Mucosa of rectum (tissue), 2 donors: Measurements from ENCODE around the gene SLC16A13.

ENCODE experiments used
- H3K27ac ChIP-seq, 2 donors: one replicate each; pipeline ENCODE4 v1.7.0; 2013; ENCODE audit warnings: inconsistent platforms in 2 of 2, low read depth in 2 of 2, low read length in 2 of 2
- H3K27me3 ChIP-seq, 2 donors: one replicate each; pipeline ENCODE4 v1.7.0; 2013; ENCODE audit warnings: low read length in 2 of 2; ENCODE audit not compliant: control insufficient read depth in 2 of 2, insufficient read depth in 2 of 2
- H3K36me3 ChIP-seq, 2 donors: one replicate each; pipeline ENCODE4 v1.7.0; 2013; ENCODE audit warnings: low read length in 2 of 2; ENCODE audit not compliant: control insufficient read depth in 2 of 2, insufficient read depth in 2 of 2
- H3K4me1 ChIP-seq, 2 donors: one replicate each; pipeline ENCODE4 v1.7.0; 2013; ENCODE audit warnings: low read length in 2 of 2, mild to moderate bottlenecking in 1 of 2; ENCODE audit not compliant: control insufficient read depth in 2 of 2, insufficient read depth in 2 of 2
- H3K4me3 ChIP-seq, 2 donors: one replicate each; pipeline ENCODE4 v1.7.0; 2013; ENCODE audit warnings: low read length in 2 of 2
- H3K9ac ChIP-seq, 2 donors: one replicate each; pipeline ENCODE4 v1.7.0; 2013; ENCODE audit warnings: low read length in 2 of 2, low read depth in 1 of 2, mild to moderate bottlenecking in 1 of 2
- H3K9me3 ChIP-seq, 2 donors: one replicate each; pipeline ENCODE4 v1.7.0; 2013; ENCODE audit warnings: low read length in 2 of 2; ENCODE audit not compliant: control insufficient read depth in 2 of 2
- donor health status: healthy.
- donor health status: Normal muscosa, but diverticular disease.

SLC16A13 gene

GRCh38 chr17:7019839-7020519 is 15.8 kb upstream of the SLC16A13 start:
- H3K9ac ChIP-seq = peak overlapping the region; percentile 72 to 74
- H3K9me3 ChIP-seq = no peaks in the 10 kb centered on the region
- peaks cover 0 to 3% of the 10 kb centered on the region in 2 donors for H3K36me3 ChIP-seq
- H3K4me3 ChIP-seq = peak overlapping the region; percentile 68 to 70
- H3K4me1 ChIP-seq = peaks cover 28 to 35% of the 10 kb centered on the region in 2 donors
- no peaks in the 10 kb centered on the region for H3K27me3 ChIP-seq
- H3K27ac ChIP-seq = peak overlapping the region; percentile 67 to 80

GRCh38 chr17:7020894-7021664 is 14.7 kb upstream of the SLC16A13 start:
- Histone ChIP-seq H3K9me3 (no peaks in the 10 kb centered on the region), H3K4me1 (peaks cover 19 to 27% of the 10 kb centered on the region in 2 donors), H3K4me3 (no peak overlapping the region), H3K9ac (peak overlapping the region; percentile 58 to 63), H3K27me3 (no peaks in the 10 kb centered on the region), H3K36me3 (peaks cover 0 to 3% of the 10 kb centered on the region in 2 donors), H3K27ac (peak overlapping the region in 1 of 2 donors; percentile 80)

- Histone ChIP-seq H3K27me3 (no peaks in the 10 kb centered on the region), H3K9me3 (no peaks in the 10 kb centered on the region), H3K4me1 (peaks cover 17 to 25% of the 10 kb centered on the region in 2 donors), H3K4me3 (peak overlapping the region; percentile 32 to 54), H3K27ac (peak overlapping the region; percentile 40 to 79), H3K36me3 (no peaks in the 10 kb centered on the region), H3K9ac (peak overlapping the region; percentile 58 to 63)
Observed at GRCh38 chr17:7021993-7022778, 13.6 kb upstream of the SLC16A13 start.

GRCh38 chr17:7022781-7023571 is 12.8 kb upstream of the SLC16A13 start, which contains the start of gene BCL6B:
Gene BCL6B, plus strand, starts transcription at chr17:7023050. Its CDS starts 622 bp downstream, at chr17:7023672.
- peak within 1 kb of the TSS; percentile 60 to 62 for H3K4me3 ChIP-seq
- no peaks in the 10 kb centered on the region for H3K36me3 ChIP-seq
- peak within 1 kb of the TSS; percentile 62 to 63 for H3K9ac ChIP-seq
- no peaks in the 10 kb centered on the region for H3K9me3 ChIP-seq
- peak within 1 kb of the TSS; percentile 40 to 79 for H3K27ac ChIP-seq
- peaks cover 13 to 24% of the 10 kb centered on the region in 2 donors for H3K4me1 ChIP-seq
- no peaks in the 10 kb centered on the region for H3K27me3 ChIP-seq

- no peaks in the 10 kb centered on the region for H3K9me3 ChIP-seq
- H3K4me3 ChIP-seq = peak overlapping the region; percentile 60 to 62
- H3K27me3 ChIP-seq = no peaks in the 10 kb centered on the region
- peak overlapping the region; percentile 40 to 79 for H3K27ac ChIP-seq
- peak overlapping the region; percentile 62 to 63 for H3K9ac ChIP-seq
- no peaks in the 10 kb centered on the region for H3K36me3 ChIP-seq
- H3K4me1 ChIP-seq = peaks cover 13 to 24% of the 10 kb centered on the region in 2 donors
Observed at GRCh38 chr17:7023576-7024401, 12.0 kb upstream of the SLC16A13 start.

GRCh38 chr17:7024402-7024785 is 11.4 kb upstream of the SLC16A13 start:
- Histone ChIP-seq H3K4me3 (no peak overlapping the region), H3K9ac (no peak overlapping the region)

GRCh38 chr17:7025245-7025644 is 10.6 kb upstream of the SLC16A13 start:
- Histone ChIP-seq H3K27ac (no peak overlapping the region), H3K27me3 (no peaks in the 10 kb centered on the region), H3K9ac (no peak overlapping the region), H3K36me3 (no peaks in the 10 kb centered on the region), H3K9me3 (no peaks in the 10 kb centered on the region), H3K4me3 (no peak overlapping the region), H3K4me1 (peaks cover 13 to 19% of the 10 kb centered on the region in 2 donors)

More at GRCh38 chr17:7024402-7024785, 11.4 kb upstream of the SLC16A13 start:
- H3K27ac ChIP-seq = no peak overlapping the region
- H3K36me3 ChIP-seq = no peaks in the 10 kb centered on the region
- peaks cover 13 to 24% of the 10 kb centered on the region in 2 donors for H3K4me1 ChIP-seq
- H3K9me3 ChIP-seq = no peaks in the 10 kb centered on the region
- H3K27me3 ChIP-seq = no peaks in the 10 kb centered on the region

GRCh38 chr17:7026471-7027115 is 9.2 kb upstream of the SLC16A13 start:
- no peak overlapping the region for H3K9ac ChIP-seq
- no peak overlapping the region for H3K4me3 ChIP-seq
- H3K27me3 ChIP-seq = no peaks in the 10 kb centered on the region
- peaks cover 13 to 16% of the 10 kb centered on the region in 2 donors for H3K4me1 ChIP-seq
- no peaks in the 10 kb centered on the region for H3K9me3 ChIP-seq
- H3K27ac ChIP-seq = no peak overlapping the region
- H3K36me3 ChIP-seq = no peaks in the 10 kb centered on the region
